Subcutaneous abdominal adipose tissue (tissue), 5 donors: ENCODE measurements around the gene ARHGEF17.

Experiments used
- H3K27ac ChIP-seq: one replicate; pipeline ENCODE4 v1.7.0; 2013; ENCODE audit warnings: low read depth, mild to moderate bottlenecking, inconsistent platforms, low read length, moderate library complexity
- H3K27me3 ChIP-seq, 5 donors: one replicate each; pipeline ENCODE4 v1.7.0; 2013; ENCODE audit warnings: low read length in 5 of 5, inconsistent platforms in 1 of 5; ENCODE audit not compliant: control insufficient read depth in 5 of 5, insufficient read depth in 4 of 5
- H3K36me3 ChIP-seq, 5 donors: one replicate each; pipeline ENCODE4 v1.7.0; 2013; ENCODE audit warnings: low read length in 5 of 5; ENCODE audit not compliant: control insufficient read depth in 5 of 5, insufficient read depth in 5 of 5
- H3K4me1 ChIP-seq, 5 donors: one replicate each; pipeline ENCODE4 v1.7.0; 2013; ENCODE audit warnings: low read length in 5 of 5, mild to moderate bottlenecking in 3 of 5, moderate library complexity in 1 of 5; ENCODE audit not compliant: control insufficient read depth in 5 of 5, insufficient read depth in 5 of 5
- H3K4me3 ChIP-seq, 5 donors: one replicate each; pipeline ENCODE4 v1.7.0; 2013; ENCODE audit warnings: low read length in 5 of 5, low read depth in 1 of 5
- H3K9ac ChIP-seq, 5 donors: one replicate each; pipeline ENCODE4 v1.7.0; 2013; ENCODE audit warnings: low read length in 5 of 5, mild to moderate bottlenecking in 4 of 5, moderate library complexity in 3 of 5
- H3K9me3 ChIP-seq, 5 donors: one replicate each; pipeline ENCODE4 v1.7.0; 2013; ENCODE audit warnings: low read length in 5 of 5; ENCODE audit not compliant: control insufficient read depth in 5 of 5
- donor health status: healthy.
- donor health status: healthy.
- donor health status: healthy.
- donor health status: healthy.
- donor health status: healthy.

Gene ARHGEF17

GRCh38 chr11:73340164-73340563, 32.1 kb downstream of the ARHGEF17 start:
- Histone ChIP-seq H3K4me1 (peaks cover 4 to 29% (median 16%) of the 10 kb centered on the region in 5 donors), H3K4me3 (no peak overlapping the region), H3K27ac (no peak overlapping the region), H3K9me3 (no peaks in the 10 kb centered on the region), H3K27me3 (no peaks in the 10 kb centered on the region), H3K36me3 (no peaks in the 10 kb centered on the region), H3K9ac (no peak overlapping the region)

GRCh38 chr11:73342633-73343032, 34.6 kb downstream of the ARHGEF17 start:
- peaks cover 2 to 28% (median 14%) of the 10 kb centered on the region in 5 donors for H3K4me1 ChIP-seq
- no peak overlapping the region for H3K9ac ChIP-seq
- H3K4me3 ChIP-seq: peak overlapping the region in 3 of 5 donors; percentile 26 to 46 (median 39)
- H3K27ac ChIP-seq: no peak overlapping the region
- peaks cover 0 to 10% (median 5%) of the 10 kb centered on the region in 5 donors for H3K36me3 ChIP-seq
- H3K27me3 ChIP-seq: no peaks in the 10 kb centered on the region
- no peaks in the 10 kb centered on the region for H3K9me3 ChIP-seq

- Histone ChIP-seq H3K4me1 (peaks cover 2 to 28% (median 14%) of the 10 kb centered on the region in 5 donors), H3K9me3 (no peaks in the 10 kb centered on the region), H3K4me3 (peak overlapping the region in 1 of 5 donors; percentile 19), H3K27ac (no peak overlapping the region), H3K9ac (no peak overlapping the region), H3K27me3 (no peaks in the 10 kb centered on the region), H3K36me3 (peaks cover 0 to 16% (median 12%) of the 10 kb centered on the region in 5 donors)
These were observed 35.2 kb downstream of the ARHGEF17 start for GRCh38 chr11:73343076-73343873.

GRCh38 chr11:73344191-73344607, 36.1 kb downstream of the ARHGEF17 start:
- H3K4me1 ChIP-seq: peaks cover 2 to 28% (median 14%) of the 10 kb centered on the region in 5 donors
- H3K27ac ChIP-seq: no peak overlapping the region
- no peak overlapping the region for H3K9ac ChIP-seq
- no peak overlapping the region for H3K4me3 ChIP-seq
- no peaks in the 10 kb centered on the region for H3K27me3 ChIP-seq
- H3K36me3 ChIP-seq: peaks cover 0 to 22% (median 14%) of the 10 kb centered on the region in 5 donors
- H3K9me3 ChIP-seq: no peaks in the 10 kb centered on the region

DNA sequence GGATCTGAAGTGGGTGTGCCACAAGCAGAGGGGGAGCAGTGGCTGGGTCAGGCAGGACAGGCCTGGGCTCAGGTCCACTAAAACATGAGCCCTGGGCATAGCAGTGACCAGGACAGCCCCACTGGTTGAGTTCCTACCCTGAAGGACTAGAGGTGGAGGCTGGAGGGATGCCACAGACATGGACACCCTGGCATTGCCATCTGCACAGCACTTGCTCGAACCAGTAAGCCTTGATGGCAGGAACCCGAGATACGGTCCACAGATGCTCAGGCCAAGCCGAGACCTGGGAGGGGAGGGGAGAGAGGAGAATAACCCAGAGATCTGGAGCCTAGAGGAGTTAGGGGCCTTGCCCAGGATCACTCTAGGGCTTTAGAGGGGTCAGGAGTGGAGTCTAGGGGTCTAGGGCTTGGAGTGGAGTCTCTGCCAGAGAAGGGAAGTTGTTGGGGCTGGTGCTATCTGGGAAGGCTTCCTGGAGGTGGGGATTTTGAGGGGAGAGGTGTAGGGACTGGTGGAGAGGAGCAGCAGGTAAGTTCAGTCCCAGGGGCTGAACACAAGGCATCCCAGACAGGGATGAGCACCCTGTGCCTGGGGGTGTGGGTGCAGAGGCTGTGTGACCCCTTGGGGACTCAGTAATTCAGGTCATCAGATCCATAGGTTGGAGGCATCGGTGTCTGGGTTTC, 37.5 kb downstream of the ARHGEF17 start:
- H3K27me3 ChIP-seq: no peaks in the 10 kb centered on the region
- H3K4me3 ChIP-seq: no peak overlapping the region
- no peaks in the 10 kb centered on the region for H3K9me3 ChIP-seq
- H3K9ac ChIP-seq: no peak overlapping the region
- no peak overlapping the region for H3K27ac ChIP-seq
- H3K4me1 ChIP-seq: peaks cover 2 to 28% (median 16%) of the 10 kb centered on the region in 5 donors
- peaks cover 0 to 28% (median 14%) of the 10 kb centered on the region in 5 donors for H3K36me3 ChIP-seq

DNA sequence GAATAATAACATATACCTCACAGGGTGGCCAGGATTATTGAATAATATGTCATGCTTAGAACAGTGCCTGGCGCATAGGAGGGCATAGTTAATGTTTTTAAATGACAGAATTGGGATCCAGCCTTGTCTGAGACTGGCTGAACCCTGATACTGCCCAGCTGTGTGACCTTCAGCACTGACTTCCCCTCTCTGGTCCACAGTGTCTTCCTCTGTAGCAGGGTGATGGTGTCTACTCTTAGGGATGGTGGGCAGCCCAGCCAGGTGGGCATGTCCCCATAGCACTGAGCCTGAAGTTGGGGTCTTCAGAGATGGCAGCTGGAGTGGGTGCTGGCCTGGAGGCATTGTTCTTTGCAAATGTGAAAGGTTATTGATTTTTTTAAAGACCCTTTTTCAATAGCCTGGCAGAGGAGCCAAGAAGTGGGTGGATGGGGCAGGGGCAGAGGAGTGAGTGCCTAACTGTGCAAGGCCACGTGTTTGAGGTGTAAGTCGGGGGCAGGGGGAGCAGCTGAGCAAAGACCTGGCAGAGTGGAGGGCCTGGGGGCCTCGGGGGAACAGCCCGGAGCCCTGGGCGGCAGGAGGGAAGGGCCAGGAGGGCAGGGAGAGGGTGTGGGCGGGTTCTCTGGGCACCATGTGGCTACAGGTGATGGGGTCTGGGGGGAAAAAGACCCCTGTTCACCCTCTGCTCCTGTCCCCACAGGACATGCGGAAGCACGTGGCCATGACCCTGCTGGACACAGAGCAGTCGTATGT, 38.3 kb downstream of the ARHGEF17 start:
- no peak overlapping the region for H3K9ac ChIP-seq
- H3K4me3 ChIP-seq: no peak overlapping the region
- no peaks in the 10 kb centered on the region for H3K9me3 ChIP-seq
- peaks cover 0 to 28% (median 14%) of the 10 kb centered on the region in 5 donors for H3K36me3 ChIP-seq
- H3K27me3 ChIP-seq: no peaks in the 10 kb centered on the region
- no peak overlapping the region for H3K27ac ChIP-seq
- peaks cover 2 to 25% (median 16%) of the 10 kb centered on the region in 5 donors for H3K4me1 ChIP-seq

DNA sequence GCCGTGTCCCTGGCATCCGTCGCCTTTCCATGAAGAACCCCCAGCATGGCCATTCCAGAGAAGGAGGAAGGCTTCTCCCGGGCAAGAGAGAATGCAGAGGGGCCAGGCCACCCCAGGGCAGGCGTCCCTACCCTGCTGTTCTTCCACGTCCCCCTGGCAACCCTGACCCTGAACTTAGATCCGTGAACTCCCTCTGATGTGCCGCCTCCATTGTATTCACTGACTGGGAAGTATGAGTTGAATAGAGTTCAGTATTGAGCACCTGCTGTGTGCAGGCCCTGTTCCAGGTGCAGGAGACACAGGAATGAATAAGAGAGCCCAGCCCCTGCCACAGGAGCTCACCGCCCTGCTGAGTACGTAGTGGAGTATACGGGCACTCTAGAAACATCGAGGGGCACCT, 39.0 kb downstream of the ARHGEF17 start:
- H3K27ac ChIP-seq: no peak overlapping the region

GRCh38 chr11:73348838-73349237, 40.8 kb downstream of the ARHGEF17 start:
- peaks cover 0 to 40% (median 23%) of the 10 kb centered on the region in 5 donors for H3K36me3 ChIP-seq
- no peak overlapping the region for H3K4me3 ChIP-seq
- peaks cover 0 to 11% (median 3%) of the 10 kb centered on the region in 5 donors for H3K4me1 ChIP-seq
- H3K9me3 ChIP-seq: no peaks in the 10 kb centered on the region
- no peak overlapping the region for H3K9ac ChIP-seq
- H3K27me3 ChIP-seq: no peaks in the 10 kb centered on the region
- no peak overlapping the region for H3K27ac ChIP-seq

More for the DNA sequence above, 39.0 kb downstream of the ARHGEF17 start:
- Histone ChIP-seq H3K36me3 (peaks cover 0 to 28% (median 14%) of the 10 kb centered on the region in 5 donors), H3K27me3 (no peaks in the 10 kb centered on the region), H3K9me3 (no peaks in the 10 kb centered on the region), H3K4me1 (peaks cover 2 to 23% (median 16%) of the 10 kb centered on the region in 5 donors), H3K9ac (no peak overlapping the region), H3K4me3 (no peak overlapping the region)

- peaks cover 0 to 5% (median 3%) of the 10 kb centered on the region in 5 donors for H3K4me1 ChIP-seq
- H3K36me3 ChIP-seq: peaks cover 0 to 40% (median 23%) of the 10 kb centered on the region in 5 donors
- H3K27ac ChIP-seq: no peak overlapping the region
- H3K9me3 ChIP-seq: no peaks in the 10 kb centered on the region
- H3K4me3 ChIP-seq: no peak overlapping the region
- H3K9ac ChIP-seq: no peak overlapping the region
- no peaks in the 10 kb centered on the region for H3K27me3 ChIP-seq
These were observed 41.6 kb downstream of the ARHGEF17 start for GRCh38 chr11:73349633-73350032.
